Measurements from ENCODE around the gene PPP2R5C.

Gene PPP2R5C

GRCh38 chr14:101926620-101927019 is 165.1 kb downstream of the PPP2R5C start:
- no peak for DNase-seq

- DNase-seq = no peak
Measured at GRCh38 chr14:101927859-101928258, 166.3 kb downstream of the PPP2R5C start.

GRCh38 chr14:101928415-101928841 is 166.9 kb downstream of the PPP2R5C start:
- no peak for DNase-seq

DNA sequence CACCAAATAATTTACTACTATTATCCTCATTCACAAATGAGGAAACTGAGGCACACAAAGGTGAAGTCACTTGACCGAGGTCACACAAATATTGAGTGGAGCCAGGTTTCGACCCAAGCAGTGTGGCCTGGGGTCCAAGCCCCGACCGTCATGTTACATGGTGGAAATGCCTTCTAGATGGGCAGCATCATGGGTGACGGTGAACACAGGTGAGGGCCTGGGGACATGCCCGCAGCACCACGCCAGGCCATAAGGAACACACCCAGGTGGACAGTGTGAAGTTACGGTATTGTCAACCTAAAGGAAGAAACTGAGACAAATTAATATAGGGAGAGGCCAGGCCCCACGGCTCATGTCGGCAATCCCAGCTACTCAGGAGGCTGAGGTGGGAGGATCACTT is 167.6 kb downstream of the PPP2R5C start:
- no peak for DNase-seq

DNA sequence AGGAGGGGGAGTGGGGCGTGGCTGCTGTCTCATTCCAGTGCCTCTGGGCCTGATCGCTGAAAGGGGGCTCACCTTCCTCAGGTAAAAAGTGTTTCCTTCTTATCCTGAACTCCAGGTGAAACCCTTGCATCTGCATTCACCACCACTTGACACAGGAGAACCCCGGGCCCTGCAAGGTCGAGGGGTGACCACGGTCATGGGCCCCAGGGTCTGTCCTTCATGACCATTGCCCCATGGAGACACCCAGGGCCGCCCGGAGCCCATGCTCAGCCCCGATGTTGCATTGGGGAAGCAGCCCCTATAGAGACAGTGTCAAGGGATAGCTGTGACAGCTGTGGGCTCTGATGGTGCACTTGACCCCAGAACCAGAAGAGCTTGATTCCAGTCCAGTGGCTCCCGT is 168.4 kb downstream of the PPP2R5C start:
- DNase-seq = no peak

GRCh38 chr14:101932673-101933072 is 171.2 kb downstream of the PPP2R5C start:
- no peak for DNase-seq

GRCh38 chr14:101933209-101933608 is 171.7 kb downstream of the PPP2R5C start:
- no peak for DNase-seq

- DNase-seq = no peak
Measured at GRCh38 chr14:101934601-101935150, 173.2 kb downstream of the PPP2R5C start.

GRCh38 chr14:101937926-101938767 is 176.6 kb downstream of the PPP2R5C start:
- no peak for DNase-seq

GRCh38 chr14:101939646-101940170 is 178.2 kb downstream of the PPP2R5C start:
- no peak for DNase-seq

- DNase-seq = no peak
Measured at GRCh38 chr14:101944451-101944850, 182.9 kb downstream of the PPP2R5C start.

- no peak for DNase-seq
Measured at GRCh38 chr14:101945171-101945570, 183.7 kb downstream of the PPP2R5C start.

DNA sequence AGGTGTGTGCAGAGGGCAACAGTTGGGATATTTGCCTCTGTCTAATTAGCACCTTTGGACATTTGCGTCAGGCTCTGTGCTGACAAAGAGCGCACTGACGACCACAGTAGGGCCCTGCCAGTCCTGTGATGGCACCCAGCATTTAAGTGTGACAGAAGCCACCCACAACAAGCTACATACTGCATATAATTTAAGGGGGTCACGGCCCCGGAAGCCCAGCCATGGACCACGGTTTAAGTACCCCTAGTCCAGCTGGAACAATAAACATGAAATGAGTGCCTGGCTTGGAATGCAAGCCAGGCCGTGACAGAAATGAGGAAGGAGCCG is 186.0 kb downstream of the PPP2R5C start:
- DNase-seq = no peak

DNA sequence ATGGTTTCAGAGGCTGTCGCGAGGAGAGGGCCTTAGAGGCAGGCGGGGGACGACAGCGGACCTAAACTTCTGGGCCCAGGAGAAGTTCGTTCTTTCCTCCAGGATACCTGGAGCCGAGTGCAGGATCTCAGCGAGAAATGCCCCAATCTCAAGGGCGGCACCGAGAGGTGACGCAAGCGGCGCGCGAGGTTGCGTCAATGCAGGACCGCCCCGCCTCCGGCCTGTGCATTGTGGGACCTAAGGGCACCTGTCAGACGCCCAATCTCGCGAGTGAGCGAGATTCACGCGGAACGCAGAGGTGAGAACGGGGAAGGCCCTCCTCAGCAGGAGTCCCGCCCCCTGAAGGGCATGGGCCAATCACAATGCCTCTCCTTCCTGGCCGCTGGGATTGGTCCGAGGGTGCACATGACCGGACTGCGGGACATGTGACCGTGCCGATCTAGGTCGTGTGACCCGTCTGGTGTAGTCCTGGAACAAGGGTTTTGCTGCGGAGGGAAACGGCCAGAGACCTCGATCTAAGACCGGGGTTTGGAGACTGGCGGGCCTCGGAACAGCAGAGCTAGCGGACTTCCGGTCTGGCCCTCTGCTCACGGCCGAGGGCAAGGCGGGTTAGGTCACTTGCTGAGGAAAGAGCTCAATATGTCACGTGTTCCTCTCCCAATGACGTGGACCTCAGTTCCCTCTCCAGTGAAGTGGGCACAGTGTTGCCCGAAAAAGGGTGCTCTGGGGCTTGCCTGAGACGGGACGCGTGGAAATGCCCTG is 186.6 kb downstream of the PPP2R5C start:
- DNase-seq = peak; percentile 98

GRCh38 chr14:101948666-101949216 is 187.2 kb downstream of the PPP2R5C start:
- DNase-seq = no peak

DNA sequence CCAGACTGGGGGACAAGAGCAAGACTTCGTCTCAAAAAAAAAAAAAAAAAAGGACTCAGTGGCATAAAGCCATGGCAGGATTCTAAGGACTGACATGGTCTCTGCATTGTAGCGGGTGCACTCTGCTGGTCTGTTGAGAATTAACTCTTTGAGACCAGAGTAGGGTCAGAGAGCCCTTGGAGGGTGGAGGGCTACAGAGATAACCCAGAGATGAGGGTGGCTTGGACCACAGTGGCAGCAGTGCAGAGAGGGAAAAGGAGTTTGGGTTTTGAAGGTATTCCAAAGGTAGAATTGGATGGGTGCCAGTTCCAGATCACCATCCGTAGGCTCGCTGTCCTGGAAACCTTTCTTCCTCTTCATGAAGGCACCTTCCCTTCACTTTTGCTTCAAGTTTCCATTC is 188.6 kb downstream of the PPP2R5C start:
- DNase-seq = no peak

DNA sequence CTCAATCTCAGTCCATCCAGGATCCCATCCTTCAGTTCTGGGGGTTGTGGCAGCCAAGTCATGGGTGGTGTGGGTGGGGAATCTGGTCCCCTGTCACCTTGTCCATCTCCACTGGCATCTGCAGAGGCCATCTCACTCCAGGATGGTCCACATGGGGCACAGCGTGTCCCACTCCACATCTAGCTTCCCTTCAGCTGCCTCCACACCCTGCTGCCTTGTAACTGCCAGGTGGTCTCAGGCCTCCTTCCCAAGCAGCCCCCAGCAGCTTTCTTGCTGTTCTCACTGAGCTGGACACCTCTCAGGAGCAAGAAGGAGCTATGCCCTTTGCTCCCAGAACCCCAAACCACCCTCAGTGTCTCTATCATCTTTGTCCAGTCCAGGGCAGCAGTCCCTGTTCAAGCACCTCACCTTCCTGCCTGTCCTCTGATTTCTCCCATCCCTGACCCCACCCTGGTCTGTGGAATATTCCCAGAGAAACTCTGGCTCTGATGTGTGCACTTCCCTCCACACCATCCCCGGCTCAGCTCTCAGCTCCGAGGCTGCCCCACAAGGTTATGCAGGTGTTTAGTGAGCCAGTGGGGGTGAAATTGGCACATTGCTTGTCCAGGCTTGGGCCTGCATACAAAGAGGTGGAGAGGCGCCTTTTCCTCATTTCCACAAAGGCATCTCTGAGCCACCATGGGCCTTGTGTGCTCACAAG is 189.2 kb downstream of the PPP2R5C start:
- DNase-seq = no peak

- no peak for DNase-seq
Measured at GRCh38 chr14:101953151-101953550, 191.6 kb downstream of the PPP2R5C start.

GRCh38 chr14:101954501-101954900 is 193.0 kb downstream of the PPP2R5C start:
- no peak for DNase-seq

DNA sequence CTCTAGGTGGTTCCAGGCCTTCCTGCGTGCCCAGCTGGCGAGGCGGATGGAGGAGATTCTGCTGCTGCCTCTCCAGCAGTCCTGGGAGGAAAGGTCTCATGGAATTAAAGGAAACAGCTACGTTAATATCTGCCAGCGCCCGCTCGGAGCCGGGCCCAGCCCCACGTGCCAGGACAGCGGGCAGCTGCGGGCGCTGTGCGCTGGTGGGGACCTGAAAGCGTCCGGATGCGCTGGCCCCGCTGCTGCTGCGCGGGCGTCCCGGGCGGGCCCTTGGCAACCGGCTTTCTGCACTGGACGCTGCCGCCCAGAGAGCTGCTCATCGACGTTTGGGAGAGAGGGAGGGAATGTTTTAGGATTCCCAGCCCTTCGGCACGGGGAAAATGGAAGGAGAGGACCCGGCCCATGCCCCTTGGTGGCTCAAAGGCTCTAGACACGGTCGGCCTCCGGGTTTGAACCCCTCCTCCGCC is 194.2 kb downstream of the PPP2R5C start:
- no peak for DNase-seq

DNA sequence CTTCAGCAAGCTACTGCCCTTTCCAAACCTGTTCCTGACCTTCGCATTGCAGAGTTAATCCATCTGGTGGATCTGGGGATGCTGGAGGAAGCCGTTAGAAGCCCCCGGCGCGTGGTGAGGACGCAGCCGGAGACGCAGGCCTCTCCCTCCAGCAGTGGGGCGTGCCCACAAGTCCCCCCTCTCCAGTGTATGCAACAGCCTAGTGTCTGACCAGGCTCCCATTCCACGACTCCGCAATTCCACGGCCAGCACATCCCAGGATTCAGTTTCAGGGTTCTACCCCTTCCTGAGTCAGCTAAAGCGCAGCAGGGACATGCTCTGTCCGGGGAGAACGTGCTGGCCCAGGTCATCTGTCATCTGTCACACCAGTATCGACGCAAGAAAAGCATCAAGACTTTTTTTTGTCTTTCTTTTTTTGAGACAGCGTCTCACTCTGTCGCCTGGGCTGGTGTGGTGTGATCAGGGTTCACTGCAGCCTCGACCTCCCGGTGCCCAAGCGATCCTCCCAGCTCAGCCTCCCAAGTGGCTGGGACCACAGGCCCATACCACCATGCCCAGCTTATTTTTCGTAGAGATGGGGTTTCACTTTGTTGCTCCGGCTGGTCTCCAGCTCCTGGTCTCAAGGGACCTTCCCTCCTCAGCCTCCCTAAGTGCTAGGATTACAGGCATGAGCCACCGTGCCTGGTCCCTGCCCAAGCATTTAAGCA is 194.8 kb downstream of the PPP2R5C start:
- DNase-seq = no peak

Data from NCI-H510A treated with DMSO at 0.1 percent for 48 hours (cell line).